Measurements from ENCODE around the gene GPATCH4.
"Not testable (repeated sequence)": the region's sequence is repeated elsewhere in the genome, so short reads cannot be mapped to it uniquely, and the experiment has no call there.

The GPATCH4 gene

DNA sequence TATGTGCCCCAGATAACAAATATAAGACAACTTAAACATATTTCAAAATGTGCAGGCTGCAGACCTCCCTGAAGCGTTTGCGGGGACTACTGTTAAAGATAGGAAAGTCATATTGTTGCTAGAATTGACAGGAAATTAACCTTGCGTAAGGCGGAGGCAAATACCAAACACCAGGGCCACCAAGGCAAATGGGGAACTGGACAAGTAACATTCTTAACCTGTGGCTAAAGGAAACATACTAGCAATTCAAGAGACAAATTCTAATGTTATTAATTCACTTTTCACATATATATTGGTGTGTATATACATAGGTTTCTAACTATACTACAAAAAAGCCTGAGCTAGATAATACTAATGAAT is 24.8 kb upstream of the GPATCH4 start:
- DNase-seq, result no peak

DNA sequence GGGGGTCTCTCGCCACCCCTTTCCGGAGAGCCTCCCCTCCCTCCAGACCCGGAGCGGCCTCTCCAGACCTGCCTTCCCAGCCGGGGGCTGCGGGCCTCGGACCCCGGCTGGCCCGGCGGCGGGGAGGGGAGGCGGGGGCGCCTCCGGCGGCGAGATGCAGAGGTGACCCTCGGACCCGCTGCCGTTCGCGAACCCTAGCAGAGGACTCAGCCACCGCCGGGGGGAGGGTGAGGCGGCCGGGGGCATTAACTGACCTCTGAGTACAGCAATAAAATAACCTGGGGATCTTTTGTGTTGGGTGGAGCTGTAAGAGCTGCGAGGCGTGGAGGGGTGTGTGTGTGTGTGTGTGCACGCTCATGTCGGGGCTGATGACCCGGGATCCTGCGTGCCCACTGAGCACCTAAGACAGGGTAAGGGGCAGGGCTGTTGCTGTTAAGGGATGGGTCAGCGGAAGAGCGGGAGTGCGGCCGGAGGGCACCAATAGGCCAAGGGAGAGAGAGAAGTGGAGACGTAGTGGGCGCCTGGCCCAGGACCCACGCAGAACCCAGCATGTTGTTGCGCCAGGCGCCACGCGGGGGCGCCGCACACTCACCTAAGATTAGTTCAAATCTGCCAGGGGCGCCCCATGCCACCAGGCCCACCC is 24.3 kb upstream of the GPATCH4 start:
- DNase-seq, result peak; percentile 28

- DNase-seq, result no peak
These were observed 23.6 kb upstream of the GPATCH4 start for GRCh38 chr1:156624814-156625435.

- peak; percentile 50 for DNase-seq
These were observed 22.9 kb upstream of the GPATCH4 start for GRCh38 chr1:156623946-156624813.

DNA sequence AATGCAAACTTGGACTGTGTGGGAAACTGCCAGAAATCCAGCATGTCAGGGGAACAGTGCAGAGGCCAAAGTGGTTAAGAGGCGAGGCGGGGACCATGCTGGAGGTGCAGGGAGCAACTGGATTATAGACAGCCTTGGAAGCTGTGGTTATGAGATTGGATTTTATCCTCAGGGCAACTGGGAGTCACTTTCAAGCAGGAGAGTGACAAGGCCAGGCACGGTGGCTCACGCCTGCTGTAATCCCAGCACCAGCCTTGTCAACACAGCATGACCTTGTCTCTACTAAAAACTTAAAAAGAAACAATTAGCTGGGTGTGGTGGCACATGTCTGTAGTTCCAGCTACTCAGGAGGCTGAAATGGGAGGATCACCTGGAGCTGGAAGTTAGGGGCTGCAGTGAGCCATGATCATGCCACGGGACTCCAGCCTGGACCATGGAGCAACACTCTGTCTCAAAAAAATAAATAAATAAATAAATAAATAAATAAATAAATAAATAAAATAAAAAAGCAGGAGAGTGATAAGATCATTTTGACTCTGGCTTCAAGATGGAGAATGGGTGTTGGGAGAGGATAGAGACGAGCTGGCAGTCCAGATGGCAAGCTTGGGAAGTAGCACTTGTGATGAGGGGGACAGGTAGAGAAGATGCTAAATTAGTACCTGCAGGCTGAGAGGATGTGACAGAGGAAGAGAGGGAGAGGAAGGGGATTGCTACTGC is 21.5 kb upstream of the GPATCH4 start:
- no peak for DNase-seq

DNA sequence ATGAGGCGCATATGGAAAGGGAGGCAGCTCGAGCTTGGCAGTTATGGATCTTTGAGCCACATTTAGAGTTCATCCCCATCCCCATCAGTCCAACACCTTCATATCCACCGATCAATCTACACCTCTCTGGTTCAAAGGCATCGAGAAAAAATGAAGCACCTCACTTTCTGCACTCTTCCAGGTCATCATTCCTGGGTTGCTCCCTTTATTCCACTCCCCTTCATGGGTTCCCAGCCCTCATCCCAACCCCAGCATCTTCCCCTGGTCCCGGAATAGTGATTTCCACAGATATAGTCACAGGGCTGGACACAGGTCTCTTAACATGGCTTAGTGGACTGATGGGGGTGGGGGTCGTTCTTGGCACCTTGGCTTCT is 18.3 kb upstream of the GPATCH4 start:
- DNase-seq, result no peak

GRCh38 chr1:156618853-156619581 is 17.7 kb upstream of the GPATCH4 start, which contains the start of gene HAPLN2:
TSS of gene HAPLN2 (plus strand) at chr1:156619415. CDS start at chr1:156623491, 4,076 bp downstream.
- no peak for DNase-seq

GRCh38 chr1:156616463-156616862 is 15.2 kb upstream of the GPATCH4 start:
- DNase-seq, result peak; percentile 35

DNA sequence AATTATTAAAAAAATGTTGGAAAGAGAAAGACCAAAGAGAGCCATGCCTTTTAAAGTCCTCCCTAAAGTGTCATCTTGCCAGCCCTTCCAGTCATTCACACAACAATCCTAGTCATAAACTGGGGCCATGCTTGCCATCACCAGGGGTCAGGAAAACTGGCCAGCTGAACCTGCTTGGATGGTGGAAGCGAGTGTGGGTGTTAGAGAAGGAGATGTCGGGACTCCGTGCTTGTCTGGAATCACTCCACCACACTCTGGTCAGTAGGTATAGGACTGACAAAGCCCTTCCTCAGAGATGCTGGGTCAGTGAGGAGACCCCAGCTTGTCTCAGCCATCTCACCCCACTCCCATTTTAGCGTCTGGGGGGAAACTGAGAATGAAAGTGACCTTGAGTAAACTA is 14.7 kb upstream of the GPATCH4 start:
- DNase-seq, result no peak

DNA sequence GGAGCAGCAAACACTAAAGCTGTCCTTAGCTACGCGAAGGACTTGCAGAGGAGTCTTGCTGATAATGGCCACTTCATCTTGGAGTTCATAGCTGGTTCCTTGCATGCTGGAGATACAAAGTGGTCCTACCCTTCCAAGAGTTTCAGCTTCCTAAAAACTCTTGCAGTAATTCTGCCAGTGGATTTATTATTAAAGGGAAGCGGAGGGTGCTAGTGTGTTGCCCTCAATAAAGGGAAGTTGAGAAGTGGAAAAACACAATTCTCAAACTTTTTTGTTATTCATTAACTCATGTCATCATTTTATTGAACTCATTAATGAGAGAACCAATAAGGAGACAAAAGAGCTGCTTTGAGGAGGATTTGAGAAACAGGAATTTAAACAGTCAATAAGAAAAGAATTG is 11.4 kb upstream of the GPATCH4 start:
- DNase-seq, result no peak

DNA sequence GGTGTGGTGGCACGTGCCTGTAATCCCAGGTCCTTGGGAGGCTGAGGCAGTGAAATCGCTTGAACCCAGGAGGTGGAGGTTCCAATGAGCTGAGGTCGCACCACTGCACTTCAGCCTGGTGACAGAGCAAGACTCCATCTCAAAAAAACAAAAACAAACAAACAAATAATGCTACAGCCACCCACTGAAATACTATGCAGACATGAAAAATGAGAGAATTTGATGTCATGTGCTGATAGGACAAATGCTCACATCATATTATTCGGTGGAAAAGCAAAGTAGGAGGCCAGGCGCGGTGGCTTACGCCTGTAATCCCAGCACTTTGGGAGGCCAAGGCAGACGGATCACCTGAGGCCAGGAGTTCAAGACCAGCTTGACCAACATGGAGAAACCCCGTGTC is 8.8 kb upstream of the GPATCH4 start:
- not testable (repeated sequence) for DNase-seq

- peak; percentile 17 for DNase-seq
These were observed 7.7 kb upstream of the GPATCH4 start for GRCh38 chr1:156608981-156609380.

- DNase-seq, result peak; percentile 77
These were observed 6.9 kb upstream of the GPATCH4 start for GRCh38 chr1:156608036-156608674.

- not testable (repeated sequence) for DNase-seq
These were observed 6.1 kb upstream of the GPATCH4 start for GRCh38 chr1:156607344-156607743.

DNA sequence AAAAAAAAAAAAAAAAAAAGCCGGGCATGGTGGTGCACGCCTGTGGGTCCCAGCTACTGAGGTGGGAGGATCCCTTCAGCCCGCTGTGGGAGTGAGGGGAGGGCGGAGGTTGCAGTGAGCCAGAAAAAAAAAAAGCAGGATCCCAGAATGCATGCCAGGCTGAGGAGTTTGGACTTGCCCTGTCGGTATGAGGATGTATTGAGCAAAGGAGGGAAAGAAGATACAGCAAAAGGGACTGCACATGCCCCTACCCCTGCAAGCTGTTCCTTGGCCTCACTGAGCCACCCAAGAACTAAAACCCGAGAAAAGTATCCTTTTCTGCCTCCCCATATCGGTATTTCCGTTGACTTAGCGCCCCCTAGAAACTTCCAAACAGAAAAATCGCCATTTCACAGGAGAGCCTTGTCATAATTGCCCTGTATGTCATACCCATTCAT is 1.3 kb upstream of the GPATCH4 start:
- peak; percentile 20 for DNase-seq

DNA sequence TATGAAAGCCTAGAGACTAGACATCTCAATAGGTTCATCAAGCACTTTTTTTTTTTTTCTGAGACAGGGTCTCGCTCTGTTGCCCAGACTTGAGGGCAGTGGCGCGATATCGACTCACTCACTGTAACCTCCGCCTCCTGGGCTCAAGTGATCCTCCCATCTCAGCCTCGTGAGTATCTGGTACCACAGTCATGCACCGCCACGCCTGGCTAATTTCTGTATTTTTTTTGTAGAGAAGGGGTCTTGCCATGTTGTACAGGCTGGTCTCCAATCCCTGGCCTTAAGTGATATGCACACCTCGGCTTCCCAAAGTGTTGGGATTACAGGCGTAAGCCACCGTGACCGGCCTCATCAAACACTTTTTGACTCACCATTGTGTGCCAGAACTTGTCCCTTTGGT is 613 bp upstream of the GPATCH4 start:
- no peak for DNase-seq

DNA sequence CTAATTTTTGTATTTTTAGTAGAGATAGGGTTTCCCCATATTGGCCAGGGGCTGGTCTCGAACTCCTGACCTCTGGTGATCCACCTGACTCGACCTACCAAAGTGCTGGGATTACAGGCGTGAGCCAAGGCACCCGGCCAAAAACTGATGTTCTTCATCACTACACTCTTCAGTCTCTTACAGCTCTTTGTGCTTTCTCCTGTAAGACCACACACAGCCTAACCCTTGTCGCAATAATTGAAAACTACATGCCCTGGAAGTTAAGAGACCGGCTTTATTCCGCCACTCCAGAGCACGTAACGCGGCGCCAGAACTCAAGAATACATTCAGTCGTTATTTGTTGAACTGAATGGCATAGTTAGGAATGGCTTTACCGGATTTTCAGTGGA is 552 bp downstream of the GPATCH4 start:
- peak; percentile 7 for DNase-seq

- DNase-seq, result no peak
These were observed 1.5 kb downstream of the GPATCH4 start for GRCh38 chr1:156599811-156600210.

GRCh38 chr1:156598731-156599432 is 2.4 kb downstream of the GPATCH4 start:
- no peak for DNase-seq

- DNase-seq, result no peak
These were observed 3.2 kb downstream of the GPATCH4 start for GRCh38 chr1:156598125-156598524.

DNA sequence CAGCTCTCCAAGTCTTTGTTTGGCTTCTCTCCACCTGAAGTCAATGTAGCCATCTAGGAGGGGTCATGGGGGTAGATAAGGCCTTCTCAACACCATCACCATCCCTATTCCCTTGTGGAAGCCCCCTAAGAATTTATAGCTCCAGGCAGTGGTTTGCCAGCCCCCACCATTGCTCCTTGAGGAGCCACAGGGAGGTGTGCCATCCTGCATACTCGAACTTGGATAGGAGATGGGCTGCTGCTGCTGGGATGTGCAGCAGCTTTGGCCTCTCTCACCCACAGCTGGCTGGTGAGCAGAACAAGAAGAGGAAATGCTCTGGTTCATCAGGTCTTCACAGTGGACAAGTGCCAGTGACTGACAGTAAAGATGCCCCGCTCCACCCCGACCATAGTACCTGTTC is 4.9 kb downstream of the GPATCH4 start:
- DNase-seq, result no peak
